WTC11 (cell line): ENCODE measurements around the gene STRA6. TPM values are rescaled to one million over a fixed set of nuclear protein-coding genes. Genes with fewer than 3 reads are reported as not detected.
A peak's percentile ranks its signal among the peaks of the same experiment; 100 is the strongest.

Source experiments
- ATAC-seq: fragments of 200-7000 bp; cut with Tn5 transposase; 2 replicates; pipeline ENCODE4 v1.10.0; 2021; ENCODE audit warnings: mild to moderate bottlenecking, moderate library complexity
- Bru-seq: library from RNA; stranded (reverse); fragments of 400-500 nt; gene quantifications from one replicate; lab custom pipeline; 2021; lab: Mats Ljungman, UMichigan
- CTCF ChIA-PET: fragments of 300-600 bp; sonication (Branson Sonifier 250); formaldehyde crosslinking; loops from one replicate; lab custom pipeline; 2021; ENCODE audit warnings: antibody characterized with exemption; lab: Charles Lee
- POLR2A ChIA-PET: fragments of 350-600 bp; sonication (Branson Sonifier 250); formaldehyde crosslinking; loops from one replicate; lab custom pipeline; 2021; ENCODE audit warnings: antibody characterized with exemption; lab: Charles Lee
- DNase-seq: peaks from one replicate; pipeline ENCODE4 v3.0.0; 2021; ENCODE audit warnings: low spot score
- H3K27ac Mint-ChIP-seq: 2 replicates; pipeline ENCODE4 v1.8.0; 2021; ENCODE audit warnings: mixed read lengths
- H3K27me3 Mint-ChIP-seq: 2 replicates; pipeline ENCODE4 v1.8.0; 2021; ENCODE audit warnings: low read depth, mild to moderate bottlenecking, moderate library complexity, mixed read lengths
- H3K36me3 Mint-ChIP-seq: 2 replicates; pipeline ENCODE4 v1.8.0; 2021; ENCODE audit warnings: mixed read lengths
- H3K4me1 Mint-ChIP-seq: 2 replicates; pipeline ENCODE4 v1.8.0; 2022; ENCODE audit warnings: mixed read lengths
- H3K4me3 Mint-ChIP-seq: 2 replicates; pipeline ENCODE4 v1.8.0; 2021; ENCODE audit warnings: mild to moderate bottlenecking, moderate library complexity, mixed read lengths
- H3K9me3 Mint-ChIP-seq: 2 replicates; pipeline ENCODE4 v1.8.0; 2021; ENCODE audit warnings: mixed read lengths
- AFF4 ChIP-seq: sonication (generic); formaldehyde crosslinking; IDR thresholded peaks from 2 replicates; pipeline ENCODE4 v1.8.1; 2023; ENCODE audit warnings: mild to moderate bottlenecking, missing genetic modification reagents, borderline replicate concordance
- CBFB ChIP-seq: sonication (generic); formaldehyde crosslinking; IDR thresholded peaks from 2 replicates; pipeline ENCODE4 v1.8.1; 2022; ENCODE audit warnings: mild to moderate bottlenecking, low read depth, missing genetic modification reagents
- EMX1 ChIP-seq: fragments of 250-450 bp; sonication (Bioruptor Pico); IDR thresholded peaks from 2 replicates; pipeline ENCODE4 v1.8.0; 2021; ENCODE audit warnings: mild to moderate bottlenecking
- ESRRA ChIP-seq: sonication (generic); formaldehyde crosslinking; IDR thresholded peaks from 2 replicates; pipeline ENCODE4 v1.8.1; 2022; ENCODE audit warnings: mild to moderate bottlenecking, missing genetic modification reagents, borderline replicate concordance
- FOXP4 ChIP-seq: sonication (generic); formaldehyde crosslinking; IDR thresholded peaks from 2 replicates; pipeline ENCODE4 v1.8.0; 2022; ENCODE audit warnings: mild to moderate bottlenecking, missing genetic modification reagents
- IRF2 ChIP-seq: sonication (generic); formaldehyde crosslinking; IDR thresholded peaks from 2 replicates; pipeline ENCODE4 v1.8.0; 2022; ENCODE audit warnings: low read depth, missing genetic modification reagents, borderline replicate concordance
- NR1H2 ChIP-seq: sonication (generic); formaldehyde crosslinking; IDR thresholded peaks from 2 replicates; pipeline ENCODE4 v1.9.0; 2021; ENCODE audit warnings: mild to moderate bottlenecking, moderate library complexity, missing genetic modification reagents
- PREB ChIP-seq: sonication (generic); formaldehyde crosslinking; IDR thresholded peaks from 2 replicates; pipeline ENCODE4 v1.8.1; 2022; ENCODE audit warnings: mild to moderate bottlenecking, missing genetic modification reagents, moderate library complexity, borderline replicate concordance
- SP1 ChIP-seq: sonication (generic); formaldehyde crosslinking; conservative IDR thresholded peaks from 2 replicates; pipeline ENCODE4 v1.8.1; 2022; ENCODE audit warnings: missing genetic modification reagents
- TCF7 ChIP-seq: sonication (generic); formaldehyde crosslinking; IDR thresholded peaks from 2 replicates; pipeline ENCODE4 v1.8.0; 2022; ENCODE audit warnings: mild to moderate bottlenecking, low read depth, missing genetic modification reagents, moderate library complexity
- USF1 ChIP-seq: sonication (generic); formaldehyde crosslinking; IDR thresholded peaks from 2 replicates; pipeline ENCODE4 v1.8.0; 2022; ENCODE audit warnings: mild to moderate bottlenecking, missing genetic modification reagents
- ZBTB21 ChIP-seq: sonication (generic); formaldehyde crosslinking; IDR thresholded peaks from 2 replicates; pipeline ENCODE4 v1.8.1; 2023; ENCODE audit warnings: mild to moderate bottlenecking, missing genetic modification reagents, borderline replicate concordance
- ZBTB43 ChIP-seq: sonication (generic); formaldehyde crosslinking; IDR thresholded peaks from 2 replicates; pipeline ENCODE4 v1.8.1; 2023; ENCODE audit warnings: mild to moderate bottlenecking, missing genetic modification reagents
- ZNF138 ChIP-seq: sonication (generic); formaldehyde crosslinking; conservative IDR thresholded peaks from 2 replicates; pipeline ENCODE4 v1.8.1; 2022; ENCODE audit warnings: mild to moderate bottlenecking, moderate library complexity, missing genetic modification reagents
- ZNF219 ChIP-seq: sonication (generic); formaldehyde crosslinking; IDR thresholded peaks from 2 replicates; pipeline ENCODE4 v1.8.0; 2023; ENCODE audit warnings: missing genetic modification reagents, mild to moderate bottlenecking, borderline replicate concordance
- ZNF423 ChIP-seq: fragments of 250-450 bp; sonication (Bioruptor Pico); IDR thresholded peaks from 2 replicates; pipeline ENCODE4 v2.1.2; 2022; ENCODE audit warnings: mild to moderate bottlenecking, moderate library complexity
- long read RNA-seq, 3 experiments: library from RNA in 1 of 3; library from capped mRNA in 1 of 3; library from polyadenylated mRNA in 1 of 3; unstranded in 2 of 3; stranded (forward) in 1 of 3; transcript quantifications; one replicate each; pipeline ENCODE4 v2.0.0, GENCODE V29; 2021
- total RNA-seq: library from RNA; stranded (reverse); gene quantifications from 3 replicates; pipeline ENCODE4 v1.2.3, GENCODE V29; 2021
- TF ChIP-seq, protein P1 (sequence below): sonication (generic); formaldehyde crosslinking; IDR thresholded peaks from 2 replicates; pipeline ENCODE4 v1.8.0; 2023; ENCODE audit warnings: mild to moderate bottlenecking, missing genetic modification reagents
- TF ChIP-seq, protein P2 (sequence below): sonication (generic); formaldehyde crosslinking; conservative IDR thresholded peaks from 2 replicates; pipeline ENCODE4 v1.8.1; 2022; ENCODE audit warnings: mild to moderate bottlenecking, missing genetic modification reagents

The STRA6 gene, protein sequence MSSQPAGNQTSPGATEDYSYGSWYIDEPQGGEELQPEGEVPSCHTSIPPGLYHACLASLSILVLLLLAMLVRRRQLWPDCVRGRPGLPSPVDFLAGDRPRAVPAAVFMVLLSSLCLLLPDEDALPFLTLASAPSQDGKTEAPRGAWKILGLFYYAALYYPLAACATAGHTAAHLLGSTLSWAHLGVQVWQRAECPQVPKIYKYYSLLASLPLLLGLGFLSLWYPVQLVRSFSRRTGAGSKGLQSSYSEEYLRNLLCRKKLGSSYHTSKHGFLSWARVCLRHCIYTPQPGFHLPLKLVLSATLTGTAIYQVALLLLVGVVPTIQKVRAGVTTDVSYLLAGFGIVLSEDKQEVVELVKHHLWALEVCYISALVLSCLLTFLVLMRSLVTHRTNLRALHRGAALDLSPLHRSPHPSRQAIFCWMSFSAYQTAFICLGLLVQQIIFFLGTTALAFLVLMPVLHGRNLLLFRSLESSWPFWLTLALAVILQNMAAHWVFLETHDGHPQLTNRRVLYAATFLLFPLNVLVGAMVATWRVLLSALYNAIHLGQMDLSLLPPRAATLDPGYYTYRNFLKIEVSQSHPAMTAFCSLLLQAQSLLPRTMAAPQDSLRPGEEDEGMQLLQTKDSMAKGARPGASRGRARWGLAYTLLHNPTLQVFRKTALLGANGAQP
- 20.1 to 23.2 TPM (median 21.7 TPM) in 3 replicates for total RNA-seq
- Bru-seq, nascent RNA: percentile 48 among the genes with signal in this experiment
- long read RNA-seq, experiment 1, transcript STRA6-209 (19 exons, 2,565 nt): minor isoform, 7 of 75 reads
- long read RNA-seq, experiment 1, transcript STRA6-202 (19 exons, 2,800 nt): major isoform, 23 of 75 reads
- long read RNA-seq, experiment 1, partial matches to known transcripts: 10 of 75 reads
- long read RNA-seq, experiment 1, other reads (novel, unspliced or antisense): 31 of 75 reads
- long read RNA-seq, experiment 2, partial matches to known transcripts: 5 of 16 reads
- long read RNA-seq, experiment 2, other reads (novel, unspliced or antisense): 10 of 16 reads
- long read RNA-seq, experiment 3, partial matches to known transcripts: 2 of 14 reads
- long read RNA-seq, experiment 3, other reads (novel, unspliced or antisense): 9 of 14 reads

DNA sequence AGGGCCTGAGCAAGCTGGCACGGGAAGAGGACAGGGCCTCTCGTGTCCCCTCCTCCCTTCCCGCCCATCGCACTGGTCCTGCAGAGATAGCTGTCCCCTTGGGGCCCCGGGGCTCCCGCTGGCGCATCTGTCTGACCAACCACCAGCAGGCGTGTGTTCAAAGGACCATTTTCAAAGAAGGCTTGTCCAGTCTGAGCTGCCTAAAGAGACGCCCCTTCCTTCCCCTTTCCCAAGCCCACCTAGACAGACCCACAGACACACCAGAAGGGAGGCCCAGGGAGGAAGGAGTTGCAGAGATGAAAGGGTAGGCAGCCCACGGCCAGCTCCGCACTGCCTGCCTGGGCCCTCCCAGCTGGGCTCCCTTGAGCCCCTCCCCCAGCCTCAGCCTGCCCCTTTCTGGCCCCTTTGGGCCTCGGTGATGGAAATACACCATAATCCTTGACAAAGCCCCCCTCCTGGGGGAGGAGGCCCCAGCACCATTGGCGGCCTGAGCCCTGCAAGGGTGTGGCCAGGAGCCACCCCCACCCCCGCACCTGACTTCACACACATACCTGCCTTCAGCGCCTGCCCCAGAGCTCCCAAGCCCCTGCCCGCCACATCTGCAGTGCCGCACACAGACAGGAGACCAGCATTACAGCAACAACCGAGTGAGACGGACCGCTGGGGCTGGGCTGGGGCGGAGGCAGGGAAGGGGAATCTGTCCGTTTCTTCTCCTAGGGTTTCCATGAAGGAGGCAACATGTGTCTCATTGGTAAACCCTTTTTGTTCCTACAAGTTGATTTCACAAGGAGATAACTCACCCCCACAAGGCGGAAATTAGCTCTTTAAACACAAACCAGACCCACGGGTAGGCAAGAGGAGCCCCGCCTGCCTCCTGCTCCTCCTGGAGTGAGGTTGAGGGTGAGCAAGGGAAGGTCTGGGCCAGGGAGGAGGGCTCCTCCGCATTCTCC is at the start of gene STRA6:
TSS of gene STRA6 (minus strand) at position 336 of the 950 bp plus-strand sequence. CDS start 520 bp downstream, outside the sequence.
- H3K36me3 Mint-ChIP-seq: 0 out of 2 replicates have a peak, but pooled peaks cover 3% of the 10 kb centered on the region
- DNase-seq (peak; percentile 93), ATAC-seq (peak; percentile 91)
- H3K4me3 Mint-ChIP-seq: peak within 1 kb of the TSS; percentile 80
- H3K4me1 Mint-ChIP-seq: peaks cover 67% of the 10 kb centered on the region
- peak within 1 kb of the TSS; percentile 97 for H3K27ac Mint-ChIP-seq
- CTCF ChIA-PET: interaction anchor here (0.5 to 5.7 kb wide), 35 partner anchors 10 to 208 kb away, joined by 3 to 78 read pairs (median 5); partner anchors contain the start of genes ISLR2 and PML
- no peaks in the 10 kb centered on the region for H3K9me3 Mint-ChIP-seq
- POLR2A ChIA-PET: interaction anchor here (0.8 to 1.7 kb wide), 12 partner anchors 10 to 89 kb away, joined by 3 to 6 read pairs (median 3); partner anchors contain the start of gene ISLR
- peaks cover 17% of the 10 kb centered on the region for H3K27me3 Mint-ChIP-seq
- TF ChIP-seq AFF4 (CRISPR knock-in tag) (peak; percentile 79; the same call in 1 of the 2 replicates), IRF2 (no peak), PREB (CRISPR knock-in tag) (no peak), NR1H2 (CRISPR knock-in tag) (no peak), TCF7 (no peak), ZNF219 (no peak), ZNF138 (CRISPR knock-in tag) (no peak), ZBTB43 (CRISPR knock-in tag) (0 out of 2 replicates have a peak, but pooled peaks have one; percentile 16), USF1 (CRISPR knock-in tag) (peak; percentile 71; the same call in 1 of the 2 replicates), SP1 (CRISPR knock-in tag) (peak; percentile 83), CBFB (no peak), ESRRA (CRISPR knock-in tag) (no peak), EMX1 (no peak), FOXP4 (CRISPR knock-in tag) (peak; percentile 64; the same call in 1 of the 2 replicates), ZNF423 (CRISPR knock-in tag) (peak; percentile 80), ZBTB21 (CRISPR knock-in tag) (no peak)
- TF ChIP-seq, protein P1, sequence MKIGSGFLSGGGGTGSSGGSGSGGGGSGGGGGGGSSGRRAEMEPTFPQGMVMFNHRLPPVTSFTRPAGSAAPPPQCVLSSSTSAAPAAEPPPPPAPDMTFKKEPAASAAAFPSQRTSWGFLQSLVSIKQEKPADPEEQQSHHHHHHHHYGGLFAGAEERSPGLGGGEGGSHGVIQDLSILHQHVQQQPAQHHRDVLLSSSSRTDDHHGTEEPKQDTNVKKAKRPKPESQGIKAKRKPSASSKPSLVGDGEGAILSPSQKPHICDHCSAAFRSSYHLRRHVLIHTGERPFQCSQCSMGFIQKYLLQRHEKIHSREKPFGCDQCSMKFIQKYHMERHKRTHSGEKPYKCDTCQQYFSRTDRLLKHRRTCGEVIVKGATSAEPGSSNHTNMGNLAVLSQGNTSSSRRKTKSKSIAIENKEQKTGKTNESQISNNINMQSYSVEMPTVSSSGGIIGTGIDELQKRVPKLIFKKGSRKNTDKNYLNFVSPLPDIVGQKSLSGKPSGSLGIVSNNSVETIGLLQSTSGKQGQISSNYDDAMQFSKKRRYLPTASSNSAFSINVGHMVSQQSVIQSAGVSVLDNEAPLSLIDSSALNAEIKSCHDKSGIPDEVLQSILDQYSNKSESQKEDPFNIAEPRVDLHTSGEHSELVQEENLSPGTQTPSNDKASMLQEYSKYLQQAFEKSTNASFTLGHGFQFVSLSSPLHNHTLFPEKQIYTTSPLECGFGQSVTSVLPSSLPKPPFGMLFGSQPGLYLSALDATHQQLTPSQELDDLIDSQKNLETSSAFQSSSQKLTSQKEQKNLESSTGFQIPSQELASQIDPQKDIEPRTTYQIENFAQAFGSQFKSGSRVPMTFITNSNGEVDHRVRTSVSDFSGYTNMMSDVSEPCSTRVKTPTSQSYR (CRISPR knock-in tag): peak; percentile 95; the same call in 1 of the 2 replicates
- TF ChIP-seq, protein P2, sequence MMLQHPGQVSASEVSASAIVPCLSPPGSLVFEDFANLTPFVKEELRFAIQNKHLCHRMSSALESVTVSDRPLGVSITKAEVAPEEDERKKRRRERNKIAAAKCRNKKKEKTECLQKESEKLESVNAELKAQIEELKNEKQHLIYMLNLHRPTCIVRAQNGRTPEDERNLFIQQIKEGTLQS (CRISPR knock-in tag): no peak
